UCSD-AML1 (cell line): Measurements from ENCODE around the gene PCSK9.
"Not testable (repeated sequence)": the region's sequence is repeated elsewhere in the genome, so short reads cannot be mapped to it uniquely, and the experiment has no call there.

Experiments
- DNase-seq: peaks from one replicate; lab custom pipeline; 2025; ENCODE audit not compliant: unreplicated experiment; lab: John Stamatoyannopoulos, UW

Gene PCSK9

GRCh38 chr1:55076356-55076755 lies 37.0 kb downstream of the PCSK9 start:
- DNase-seq: no peak

DNA sequence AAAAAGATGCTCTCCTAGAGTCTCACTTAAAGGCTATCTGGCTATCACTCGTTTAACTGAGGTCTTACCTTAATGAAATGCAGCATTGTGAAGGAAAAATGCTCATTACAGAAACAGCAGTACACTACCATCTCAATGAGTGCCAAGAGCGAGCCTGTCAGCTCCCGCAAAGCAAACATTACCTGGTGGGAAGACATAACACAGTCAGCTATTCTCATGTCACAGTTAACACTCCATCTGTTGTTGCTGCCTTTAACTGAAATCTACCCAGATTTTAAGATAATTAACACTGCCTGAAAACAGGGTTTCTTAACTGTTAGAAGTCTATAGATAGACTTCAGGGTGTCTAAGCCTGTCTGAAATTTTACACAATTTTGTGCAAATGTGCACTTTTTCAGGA lies 39.1 kb downstream of the PCSK9 start:
- no peak for DNase-seq

DNA sequence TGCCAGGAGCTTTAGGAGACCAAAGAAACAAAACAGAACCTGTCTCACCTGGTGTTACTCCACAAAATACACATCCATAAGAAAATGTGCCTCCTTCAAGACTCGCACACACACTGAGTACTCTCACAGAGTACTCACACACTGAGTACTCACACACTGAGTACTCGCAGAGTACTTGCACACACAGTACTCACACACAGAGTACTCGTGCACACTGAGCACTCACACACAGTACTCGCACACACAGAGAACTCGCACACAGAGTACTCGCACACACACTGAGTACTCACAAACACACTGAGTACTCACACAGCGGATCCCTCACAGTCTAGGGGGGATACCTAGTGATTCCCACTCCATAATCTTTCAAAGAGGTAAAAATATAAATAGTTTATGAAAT lies 40.3 kb downstream of the PCSK9 start:
- no peak for DNase-seq

GRCh38 chr1:55081188-55081904 lies 42.0 kb downstream of the PCSK9 start:
- DNase-seq: no peak

DNA sequence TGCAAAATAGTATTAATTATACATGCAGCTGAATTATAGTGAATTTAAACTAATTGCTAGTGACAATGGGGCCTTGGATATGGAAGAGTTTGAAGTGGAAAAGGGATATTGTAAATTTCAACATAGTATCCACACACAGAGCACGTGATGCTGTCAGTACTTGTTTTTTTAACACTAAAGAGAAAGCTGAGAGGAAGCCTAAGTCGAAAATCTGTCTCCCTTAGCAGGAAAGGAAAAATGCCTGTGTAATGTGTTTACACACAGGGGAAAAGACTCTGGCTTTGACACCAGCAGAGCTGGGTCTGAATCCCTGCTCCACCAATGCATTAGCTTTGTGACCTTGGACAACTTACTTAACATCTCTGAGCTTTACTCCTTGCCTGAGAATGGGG lies 42.6 kb downstream of the PCSK9 start:
- DNase-seq: no peak

GRCh38 chr1:55084257-55084656 lies 44.9 kb downstream of the PCSK9 start:
- DNase-seq: no peak

GRCh38 chr1:55087439-55087838 lies 48.1 kb downstream of the PCSK9 start:
- no peak for DNase-seq

DNA sequence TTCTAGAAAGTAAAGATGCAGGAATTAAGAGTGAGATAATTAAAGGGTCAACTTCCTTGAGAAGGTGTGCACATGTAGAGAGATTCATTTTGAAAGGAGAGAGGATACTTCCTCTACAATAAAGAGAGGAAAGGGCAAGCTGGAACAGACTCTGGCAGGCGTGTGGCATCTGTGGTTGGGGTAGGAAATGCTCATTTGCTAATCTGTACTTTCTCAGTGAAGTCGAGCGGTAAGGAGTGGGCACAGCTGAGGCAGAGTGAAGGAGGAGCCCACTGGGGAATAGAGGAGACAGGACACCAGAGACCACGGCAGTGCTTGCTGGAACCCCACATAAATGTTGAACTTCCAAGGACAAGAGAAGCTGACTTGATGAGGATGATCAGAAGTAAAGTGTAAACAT lies 49.1 kb downstream of the PCSK9 start:
- no peak for DNase-seq

DNA sequence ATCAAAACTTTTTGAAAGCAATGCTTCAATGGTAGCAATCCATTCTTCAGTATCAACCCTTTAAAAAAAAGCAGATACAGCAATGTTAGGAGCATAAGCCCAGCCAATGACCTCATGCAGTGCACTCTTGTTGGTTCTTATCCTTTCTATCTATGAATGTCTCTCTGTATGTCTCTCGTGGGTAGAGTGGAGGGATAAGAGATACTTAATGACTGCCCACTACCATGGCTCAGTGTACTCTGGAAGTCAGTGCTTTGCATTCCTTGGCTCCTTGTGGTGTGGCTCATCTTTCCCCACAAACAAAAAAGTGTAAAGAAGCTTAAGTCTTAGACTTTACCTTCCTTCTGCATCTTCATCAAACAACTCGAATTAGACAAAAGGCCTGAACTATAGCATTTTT lies 50.3 kb downstream of the PCSK9 start:
- DNase-seq: no peak

DNA sequence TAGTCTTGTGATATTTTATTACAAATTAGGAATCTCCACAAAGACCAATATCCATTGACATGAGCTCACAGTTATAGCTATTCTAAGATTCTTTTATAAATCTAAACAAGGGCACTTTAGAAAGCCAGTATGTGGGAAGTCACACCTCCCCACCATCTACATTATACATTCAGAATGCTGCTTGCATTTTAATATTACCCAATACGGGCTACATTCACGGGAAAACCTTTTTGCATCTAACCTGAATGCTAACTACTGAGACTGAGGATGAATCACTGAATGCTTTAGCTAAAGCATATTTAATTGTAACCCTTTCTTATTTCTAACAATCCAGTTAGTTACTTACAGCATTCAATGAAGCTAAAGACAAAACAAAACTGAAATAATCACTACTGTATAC lies 53.1 kb downstream of the PCSK9 start:
- no peak for DNase-seq

- DNase-seq: no peak
Measured at GRCh38 chr1:55095095-55095494, 55.7 kb downstream of the PCSK9 start.

DNA sequence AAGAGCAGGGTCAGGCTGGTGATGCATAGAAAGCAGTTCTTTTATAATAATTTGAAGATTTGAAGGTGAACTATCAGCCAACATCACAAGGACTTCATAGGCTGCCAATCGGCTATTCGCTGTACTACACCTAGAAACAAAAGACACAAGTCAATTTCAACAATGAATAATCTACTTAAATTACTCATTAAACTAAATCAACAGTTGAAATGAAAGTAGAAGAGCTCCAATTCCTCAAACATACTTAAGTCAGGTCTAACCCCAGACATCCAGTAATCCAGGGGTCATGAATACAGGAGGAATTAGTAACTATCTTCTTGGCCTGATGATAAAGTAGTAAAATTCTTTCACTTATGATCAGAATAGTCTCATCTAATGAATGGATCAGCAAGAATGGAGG lies 64.5 kb downstream of the PCSK9 start:
- DNase-seq: no peak

DNA sequence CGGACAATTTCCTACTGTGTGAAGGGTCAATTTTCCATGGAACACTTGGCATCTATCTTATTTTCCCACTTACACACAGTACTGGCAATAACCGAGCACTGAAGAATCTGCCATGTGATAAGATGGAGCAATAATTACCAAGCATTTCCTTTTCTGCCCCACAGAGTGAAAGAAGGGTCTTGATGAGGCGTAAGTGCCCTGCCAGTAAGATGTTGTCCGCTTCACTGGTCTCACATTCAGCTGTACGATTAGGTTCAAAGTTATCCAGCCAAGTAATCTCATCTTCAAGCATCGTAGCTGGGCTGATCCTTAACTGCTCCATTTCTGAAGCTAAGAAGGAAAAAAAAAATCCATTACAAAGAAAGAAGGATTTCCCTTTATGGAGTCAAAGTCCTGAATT lies 67.8 kb downstream of the PCSK9 start:
- DNase-seq: no peak

- not testable (repeated sequence) for DNase-seq
Measured at GRCh38 chr1:55109005-55109404, 69.7 kb downstream of the PCSK9 start.
